GM04504 (cell line): ENCODE measurements around the gene PPA1.
"Not testable (repeated sequence)": the region's sequence is repeated elsewhere in the genome, so short reads cannot be mapped to it uniquely, and the experiment has no call there.

Experiments
- DNase-seq: peaks from one replicate; pipeline ENCODE4 v3.0.0-alpha.2; 2012; ENCODE audit warnings: low read depth

Gene PPA1

DNA sequence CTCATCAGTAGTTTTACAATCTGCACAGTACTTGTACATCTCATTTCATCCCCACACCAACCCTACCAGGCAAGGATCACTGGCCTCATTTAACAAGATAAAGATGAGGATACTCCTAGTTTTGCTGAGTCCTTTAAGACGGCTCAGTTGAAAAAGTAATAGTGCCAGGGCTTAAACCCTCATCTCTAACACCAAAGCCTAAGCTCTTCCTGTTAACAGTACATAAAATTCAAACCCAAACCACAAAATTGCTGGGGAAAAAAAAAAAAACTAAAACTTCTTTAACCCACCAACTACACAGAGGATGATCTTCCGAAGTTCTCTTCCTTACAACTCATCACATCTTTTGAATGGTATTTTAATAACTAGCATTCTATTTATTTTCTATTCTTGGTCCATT, 64.2 kb downstream of the PPA1 start:
- DNase-seq: no peak

DNA sequence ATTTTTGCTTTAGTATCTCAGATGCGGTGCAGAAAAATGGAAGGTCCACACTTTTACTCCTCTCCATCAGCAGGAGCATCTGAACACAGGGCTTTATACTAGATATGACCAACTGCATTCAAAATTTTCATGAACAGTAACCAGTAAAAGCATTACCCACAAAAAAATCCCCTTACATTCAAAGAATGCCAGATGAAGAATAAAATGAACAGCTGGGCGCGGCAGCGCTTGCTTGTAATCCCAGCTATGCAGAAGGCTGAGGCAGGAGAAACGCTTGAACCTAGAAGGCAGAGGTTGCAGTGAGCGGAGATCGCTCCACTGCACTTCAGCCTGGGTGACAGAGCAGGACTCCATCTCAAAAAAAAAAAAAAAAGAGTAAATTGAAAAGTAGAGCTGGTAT, 66.0 kb downstream of the PPA1 start:
- no peak for DNase-seq

DNA sequence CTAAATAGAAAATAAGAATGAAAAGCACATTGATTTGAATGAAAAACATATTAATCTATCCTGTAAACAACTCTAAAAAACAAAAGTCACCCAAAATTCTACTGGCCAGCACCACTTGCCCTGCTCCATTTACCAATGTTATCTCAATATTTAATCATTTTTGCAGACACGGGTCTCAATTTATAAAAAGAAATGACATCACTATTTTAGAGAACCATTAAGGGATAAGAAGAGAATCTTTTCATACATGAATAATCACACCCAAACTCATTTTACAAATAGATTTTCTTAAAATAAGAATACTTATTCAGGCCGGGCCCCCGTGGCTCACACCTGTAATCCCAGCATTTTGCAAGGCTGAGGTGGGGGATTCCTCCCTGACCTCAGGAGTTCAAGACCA, 66.8 kb downstream of the PPA1 start:
- DNase-seq: no peak

DNA sequence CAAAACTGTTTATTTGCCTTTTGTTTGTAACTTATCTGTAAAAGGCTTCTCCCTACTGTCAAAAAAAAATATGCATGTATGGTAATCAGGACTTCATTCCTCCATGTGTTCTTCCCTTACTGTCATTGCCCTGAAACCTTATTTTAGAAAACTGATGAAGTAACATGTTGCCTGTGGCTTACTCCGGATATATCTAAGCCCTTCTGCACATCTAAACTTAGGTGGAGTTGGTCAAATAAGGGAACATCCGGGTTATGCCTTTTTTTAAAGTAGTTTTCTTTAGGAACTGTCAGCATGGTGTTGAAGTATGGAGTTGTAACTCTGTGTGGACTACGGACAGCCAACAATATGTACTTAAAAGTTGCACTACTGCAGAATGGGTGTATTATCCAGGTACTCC, 69.1 kb downstream of the PPA1 start:
- no peak for DNase-seq

DNA sequence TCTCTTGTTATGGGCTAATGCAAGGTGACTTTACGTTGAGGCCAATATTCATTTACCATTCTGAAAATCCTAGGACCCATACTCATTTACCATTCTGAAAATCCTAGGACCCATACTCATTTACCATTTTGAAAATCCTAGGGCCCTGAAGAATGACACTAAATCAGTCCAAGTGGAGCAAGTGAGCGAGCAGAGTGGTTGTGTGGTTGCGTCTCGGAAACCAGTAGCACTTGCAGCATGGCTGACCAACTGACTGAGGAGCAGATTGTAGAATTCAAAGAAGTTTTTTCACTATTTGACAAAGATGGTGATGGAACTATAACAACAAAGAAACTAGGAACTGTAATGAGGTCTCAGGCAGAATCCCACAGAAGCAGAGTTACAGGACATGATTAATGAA, 69.8 kb downstream of the PPA1 start:
- no peak for DNase-seq

DNA sequence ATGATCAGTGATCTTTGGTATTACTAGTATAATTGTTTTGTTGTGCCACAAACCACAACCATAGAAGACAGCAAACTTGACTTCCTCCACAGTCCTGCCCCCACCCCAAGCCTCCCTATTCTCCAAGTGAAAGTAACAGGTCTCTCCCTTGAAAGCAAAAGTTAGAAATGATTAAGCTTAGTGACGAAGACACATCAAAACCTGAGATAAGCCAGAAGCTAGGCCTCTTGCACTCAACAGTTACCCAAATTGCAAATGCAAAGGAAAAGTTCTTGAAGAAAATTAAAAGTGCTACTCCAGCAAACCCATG, 70.4 kb downstream of the PPA1 start:
- no peak for DNase-seq

DNA sequence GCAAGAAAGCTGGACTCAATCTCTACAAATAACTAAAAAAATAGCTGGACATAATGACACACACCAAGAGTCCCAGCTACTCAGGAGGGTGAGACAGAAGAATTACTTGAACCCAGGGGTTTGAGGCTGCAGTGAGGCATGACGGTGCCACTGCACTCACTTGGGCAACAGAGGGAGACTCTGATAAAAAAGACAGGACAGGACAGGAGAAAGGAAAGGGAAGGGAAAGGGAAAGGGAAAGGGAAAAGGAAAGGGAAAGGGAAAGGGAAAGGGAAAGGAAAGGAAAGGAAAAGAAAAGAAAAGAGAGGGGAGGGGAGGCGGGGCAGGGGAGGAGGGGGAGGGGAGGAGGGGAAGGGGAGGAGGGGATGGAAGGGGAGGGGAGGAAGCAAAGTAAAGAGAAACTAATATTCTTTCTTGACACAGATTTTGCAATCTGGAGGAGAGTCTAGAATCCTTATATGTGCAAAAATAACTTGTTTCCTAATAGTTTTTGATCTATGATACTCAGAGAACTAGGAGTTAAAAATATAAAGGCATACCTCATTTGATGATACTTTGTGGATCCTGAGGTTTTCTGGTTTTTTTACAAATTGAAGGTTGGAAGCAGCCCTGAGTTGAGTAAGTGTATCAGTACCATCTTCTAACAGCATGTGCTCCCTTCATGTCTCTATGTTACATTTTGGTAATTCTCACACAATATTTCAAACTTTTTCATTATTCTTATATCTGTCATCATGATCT, 70.9 kb downstream of the PPA1 start:
- no peak for DNase-seq

DNA sequence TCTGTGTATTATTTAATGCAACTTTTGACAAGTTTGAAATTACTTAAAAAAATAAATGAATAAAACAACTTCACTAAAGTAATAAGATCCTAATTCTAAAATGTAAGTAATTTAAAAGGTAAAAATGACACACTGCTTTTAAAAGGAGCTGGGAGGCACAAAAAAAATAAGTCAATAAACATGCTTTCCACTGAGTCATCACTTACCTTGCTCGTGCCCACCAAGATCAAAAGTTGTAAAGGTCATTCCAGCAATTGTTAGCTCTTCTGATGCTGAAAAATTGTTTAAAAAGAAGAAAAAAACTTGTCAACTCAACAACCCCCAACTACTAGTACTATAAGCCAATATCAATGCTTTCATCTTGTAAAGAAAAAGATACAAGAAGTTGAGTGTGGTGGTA, 72.4 kb downstream of the PPA1 start:
- no peak for DNase-seq

DNA sequence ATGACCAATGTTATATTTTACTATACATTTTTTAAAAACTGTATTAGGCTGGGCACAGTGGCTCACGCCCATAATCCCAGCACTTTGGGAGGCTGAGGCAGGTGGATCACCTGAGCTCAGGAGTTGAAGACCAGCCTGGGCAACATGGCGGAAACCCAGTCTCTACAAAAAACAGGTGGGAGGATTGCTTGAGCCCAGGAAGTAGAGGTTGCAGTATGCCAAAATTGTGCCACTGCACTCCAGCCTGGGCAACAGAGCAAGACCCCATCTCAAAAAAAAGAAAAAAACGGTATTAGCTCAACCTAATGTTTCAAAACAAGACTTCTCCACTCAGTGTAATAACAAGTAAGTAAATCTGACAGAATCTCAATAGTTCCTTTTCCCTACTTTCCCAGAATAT, 73.9 kb downstream of the PPA1 start:
- DNase-seq: not testable (repeated sequence)

DNA sequence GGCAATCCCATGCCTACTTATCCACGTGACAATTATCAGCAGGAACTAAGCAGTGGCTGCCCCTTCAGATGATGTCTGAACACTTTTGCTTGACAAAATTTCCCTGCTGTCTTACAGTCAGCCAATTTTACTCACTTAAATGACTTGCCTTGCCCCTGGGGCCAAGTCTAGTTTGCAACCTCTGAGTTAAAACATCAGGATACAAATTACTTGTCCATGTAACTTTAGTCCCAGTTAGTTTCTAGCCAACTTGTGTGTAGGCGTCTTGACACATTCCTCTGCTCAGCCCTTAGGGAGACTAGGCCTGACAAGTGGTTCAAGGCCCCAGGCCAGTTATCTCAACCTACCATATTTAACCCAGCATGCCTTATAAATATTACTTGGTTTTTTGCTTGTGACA, 75.1 kb downstream of the PPA1 start:
- DNase-seq: no peak

DNA sequence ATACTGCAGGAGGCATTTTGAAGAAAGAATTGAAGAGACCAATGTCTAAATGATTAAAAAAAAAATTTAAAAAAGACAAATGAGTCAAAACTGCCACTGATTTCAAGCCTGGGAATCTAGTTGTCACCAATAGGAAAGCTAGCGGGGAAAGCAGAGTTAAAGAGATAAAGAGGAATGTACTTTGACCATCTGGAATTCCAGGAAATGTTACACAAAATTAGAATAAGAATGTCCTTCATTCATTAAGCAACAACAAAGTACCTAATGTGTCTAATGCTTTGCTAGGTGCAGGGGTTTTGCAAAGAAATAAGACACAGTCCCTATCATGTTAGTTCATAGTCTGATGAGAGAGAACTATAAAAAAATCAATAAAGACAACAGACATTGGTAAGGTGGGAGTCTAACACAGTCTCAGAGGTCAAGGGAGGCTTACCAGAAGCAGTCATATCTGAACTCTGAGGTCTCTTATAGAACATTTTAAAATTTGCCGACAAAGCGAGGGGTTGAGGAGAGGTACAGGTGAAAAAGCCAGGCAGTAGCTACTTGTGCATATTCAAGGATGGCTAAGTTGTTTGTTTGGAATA, 77.9 kb downstream of the PPA1 start:
- no peak for DNase-seq
